GM08714 (cell line): ENCODE results near the gene FNDC8.
"Not testable (repeated sequence)": the region's sequence is repeated elsewhere in the genome, so short reads cannot be mapped to it uniquely, and the experiment has no call there.

ENCODE experiments used
- H3K4me3 ChIP-seq: fragments of 200-500 bp; sonication (Bioruptor generic); 2 replicates; pipeline ENCODE4 v1.5.1; 2014; ENCODE audit warnings: mild to moderate bottlenecking, low read length, inconsistent platforms
- ZNF274 ChIP-seq: IDR thresholded peaks from 2 replicates; pipeline ENCODE4 v1.6.1; 2012; ENCODE audit warnings: mild to moderate bottlenecking, low read depth, low read length

Gene FNDC8

DNA sequence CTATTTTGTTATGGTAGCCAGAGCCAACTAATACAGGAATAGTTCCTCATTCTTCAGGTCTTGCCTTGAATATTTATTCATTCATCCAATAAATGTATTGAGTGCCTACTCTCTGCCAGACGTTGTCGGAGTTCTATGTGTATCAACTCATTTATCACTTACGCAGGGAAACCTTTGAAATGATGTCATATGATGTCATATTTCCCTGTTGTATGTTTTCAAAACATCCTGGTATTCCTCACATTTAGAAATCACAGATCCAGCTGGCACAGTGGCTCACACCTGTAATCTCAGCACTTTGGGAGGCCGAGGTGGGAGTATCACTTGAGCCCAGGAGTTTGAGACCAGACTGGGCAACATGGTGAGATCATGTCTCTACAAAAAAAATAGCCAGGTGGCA is 23.4 kb downstream of the FNDC8 start:
- TF ChIP-seq ZNF274: no peak
- no peak overlapping the region for H3K4me3 ChIP-seq

DNA sequence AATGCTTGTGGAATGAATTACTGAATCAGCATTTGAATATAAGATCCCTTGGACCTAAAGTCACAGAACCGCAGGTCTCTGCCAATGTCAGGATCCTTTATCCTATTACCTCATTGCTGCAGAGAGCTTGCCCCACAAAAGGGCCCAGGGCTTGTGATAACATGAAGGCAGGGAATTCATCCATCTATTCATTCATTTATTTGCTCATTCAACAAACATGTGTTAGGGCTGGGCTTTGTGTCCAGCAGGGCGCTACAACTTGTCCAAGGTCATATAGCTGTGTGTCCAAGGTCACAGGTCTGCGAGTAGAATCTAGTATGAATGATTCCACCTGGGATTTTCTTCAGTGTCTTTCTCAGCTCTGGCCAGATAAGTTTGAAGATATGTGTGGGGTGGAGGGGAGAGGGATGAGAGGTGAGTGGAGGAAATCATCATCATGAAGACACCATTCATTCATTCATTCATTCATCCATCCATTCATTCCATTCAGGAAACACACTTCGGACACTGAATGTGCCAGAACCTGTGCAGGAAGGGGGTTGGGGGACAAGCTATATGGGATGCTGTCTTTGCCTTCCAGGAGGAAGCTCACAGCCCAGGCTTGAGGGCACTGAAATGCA is 24.9 kb downstream of the FNDC8 start:
- no peak overlapping the region for H3K4me3 ChIP-seq

DNA sequence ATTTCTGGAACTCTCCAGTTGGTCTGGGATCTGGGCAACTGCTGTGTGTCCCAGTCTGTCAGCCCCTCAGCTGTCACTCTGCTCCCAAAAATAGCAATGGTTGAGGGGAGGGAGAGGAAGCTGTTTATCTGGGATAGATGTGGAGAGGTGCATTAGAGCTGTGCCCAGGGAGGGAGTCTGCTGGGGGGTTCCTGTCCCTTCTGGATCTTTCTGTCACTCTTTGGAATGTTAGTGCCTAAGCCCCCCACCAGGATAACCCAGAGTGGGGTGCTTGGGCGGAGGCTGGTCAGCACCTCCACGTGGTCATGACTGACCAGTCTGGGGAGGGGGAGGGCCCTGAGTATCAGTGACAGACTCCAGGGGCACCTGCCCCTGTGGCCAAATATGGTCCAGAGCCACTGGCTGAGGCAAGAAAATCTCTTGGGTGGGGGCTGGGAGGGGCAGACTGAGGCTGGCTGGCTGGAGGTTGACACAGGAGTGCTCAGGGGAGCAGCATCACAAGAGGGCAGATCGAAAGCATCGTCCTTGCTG is 26.0 kb downstream of the FNDC8 start, which contains the start of gene UNC45B:
TSS of gene UNC45B (plus strand) at position 443 of the 531 bp plus-strand sequence. CDS start 447 bp downstream, outside the sequence.
- no peak for TF ChIP-seq ZNF274
- H3K4me3 ChIP-seq: no peak within 1 kb of the TSS

More for the DNA sequence above, 24.9 kb downstream of the FNDC8 start:
- TF ChIP-seq ZNF274: no peak

DNA sequence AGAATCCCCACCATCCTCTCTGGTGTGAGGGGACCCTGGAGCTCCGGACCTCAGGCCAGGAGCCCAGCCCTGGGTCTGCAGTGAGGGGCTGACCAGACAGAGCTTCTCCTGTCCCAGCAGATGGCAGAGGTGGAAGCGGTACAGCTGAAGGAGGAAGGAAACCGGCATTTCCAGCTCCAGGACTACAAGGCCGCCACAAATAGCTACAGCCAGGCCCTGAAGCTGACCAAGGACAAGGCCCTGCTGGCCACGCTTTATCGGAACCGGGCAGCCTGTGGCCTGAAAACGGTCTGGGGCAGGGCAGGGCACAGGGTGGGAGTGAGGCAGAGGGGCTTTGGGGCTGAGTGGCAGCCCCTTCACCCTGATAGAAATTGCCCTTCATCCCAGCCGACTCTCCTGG is 26.7 kb downstream of the FNDC8 start:
- no peak for TF ChIP-seq ZNF274
- H3K4me3 ChIP-seq: no peak overlapping the region

DNA sequence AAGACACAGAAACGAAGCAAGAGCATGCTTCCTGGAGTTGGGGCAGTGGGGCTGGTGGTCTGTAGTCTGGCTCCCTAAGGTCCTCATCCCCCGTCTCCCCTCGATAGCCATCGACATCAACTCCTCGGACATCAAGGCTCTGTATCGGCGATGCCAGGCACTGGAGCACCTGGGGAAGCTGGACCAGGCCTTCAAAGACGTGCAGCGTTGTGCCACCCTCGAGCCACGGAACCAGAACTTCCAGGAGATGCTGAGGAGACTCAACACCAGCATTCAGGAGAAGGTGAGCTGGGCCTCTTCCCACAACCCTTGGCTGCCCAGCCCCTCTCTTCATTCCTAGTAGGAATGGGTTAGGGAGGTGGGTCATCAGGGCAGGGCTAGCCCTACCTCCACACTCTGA is 28.5 kb downstream of the FNDC8 start:
- no peak for TF ChIP-seq ZNF274
- H3K4me3 ChIP-seq: no peak overlapping the region

DNA sequence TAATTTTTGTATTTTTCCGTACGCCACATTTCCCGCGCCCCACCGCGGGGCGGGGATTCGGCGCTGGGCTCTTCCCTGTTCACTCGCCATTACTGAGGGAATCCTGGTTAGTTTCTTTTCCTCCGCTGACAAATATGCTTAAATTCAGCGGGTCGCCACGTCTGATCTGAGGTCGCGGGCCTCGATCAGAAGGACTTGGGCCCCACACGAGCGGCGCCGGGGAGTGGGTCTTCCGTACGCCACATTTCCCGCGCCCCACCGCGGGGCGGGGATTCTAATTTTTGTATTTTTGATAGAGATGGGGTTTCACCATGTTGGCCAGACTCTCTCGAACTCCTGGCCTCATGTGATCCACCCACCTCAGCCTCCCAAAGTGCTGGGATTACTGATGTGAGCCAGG is 29.7 kb downstream of the FNDC8 start:
- not testable (repeated sequence) for H3K4me3 ChIP-seq

DNA sequence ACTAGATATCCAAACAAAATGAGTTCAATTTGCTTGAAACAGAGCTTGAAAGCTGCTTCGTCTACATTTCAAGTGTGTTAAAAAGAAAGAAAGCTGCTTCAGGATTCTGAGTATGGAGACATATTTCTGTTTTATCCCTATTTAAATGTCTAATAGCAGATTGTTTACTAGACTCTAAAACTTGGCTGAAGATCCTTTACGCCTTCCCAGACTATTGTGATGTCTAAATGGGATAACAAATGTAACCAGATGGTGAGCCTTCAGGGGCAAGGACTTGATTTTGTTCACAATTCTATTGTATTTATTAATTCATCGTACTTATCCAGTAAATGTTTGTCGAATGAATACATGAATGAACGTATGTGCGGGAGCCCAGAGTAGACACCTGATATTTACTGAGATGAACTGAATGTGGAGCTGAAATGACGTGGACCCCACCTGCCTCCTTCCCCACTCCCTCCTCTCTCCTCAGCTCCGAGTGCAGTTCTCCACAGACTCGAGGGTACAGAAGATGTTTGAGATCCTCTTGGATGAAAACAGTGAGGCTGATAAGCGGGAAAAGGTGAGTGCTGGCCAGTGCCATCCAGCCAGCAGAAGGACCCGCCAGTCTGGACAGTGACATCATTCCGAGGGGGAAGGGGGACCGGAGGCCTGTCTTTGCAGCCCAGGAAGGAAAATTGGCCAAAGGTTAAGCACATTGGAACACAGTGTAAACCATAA is 31.2 kb downstream of the FNDC8 start:
- no peak for TF ChIP-seq ZNF274
- H3K4me3 ChIP-seq: no peak overlapping the region

DNA sequence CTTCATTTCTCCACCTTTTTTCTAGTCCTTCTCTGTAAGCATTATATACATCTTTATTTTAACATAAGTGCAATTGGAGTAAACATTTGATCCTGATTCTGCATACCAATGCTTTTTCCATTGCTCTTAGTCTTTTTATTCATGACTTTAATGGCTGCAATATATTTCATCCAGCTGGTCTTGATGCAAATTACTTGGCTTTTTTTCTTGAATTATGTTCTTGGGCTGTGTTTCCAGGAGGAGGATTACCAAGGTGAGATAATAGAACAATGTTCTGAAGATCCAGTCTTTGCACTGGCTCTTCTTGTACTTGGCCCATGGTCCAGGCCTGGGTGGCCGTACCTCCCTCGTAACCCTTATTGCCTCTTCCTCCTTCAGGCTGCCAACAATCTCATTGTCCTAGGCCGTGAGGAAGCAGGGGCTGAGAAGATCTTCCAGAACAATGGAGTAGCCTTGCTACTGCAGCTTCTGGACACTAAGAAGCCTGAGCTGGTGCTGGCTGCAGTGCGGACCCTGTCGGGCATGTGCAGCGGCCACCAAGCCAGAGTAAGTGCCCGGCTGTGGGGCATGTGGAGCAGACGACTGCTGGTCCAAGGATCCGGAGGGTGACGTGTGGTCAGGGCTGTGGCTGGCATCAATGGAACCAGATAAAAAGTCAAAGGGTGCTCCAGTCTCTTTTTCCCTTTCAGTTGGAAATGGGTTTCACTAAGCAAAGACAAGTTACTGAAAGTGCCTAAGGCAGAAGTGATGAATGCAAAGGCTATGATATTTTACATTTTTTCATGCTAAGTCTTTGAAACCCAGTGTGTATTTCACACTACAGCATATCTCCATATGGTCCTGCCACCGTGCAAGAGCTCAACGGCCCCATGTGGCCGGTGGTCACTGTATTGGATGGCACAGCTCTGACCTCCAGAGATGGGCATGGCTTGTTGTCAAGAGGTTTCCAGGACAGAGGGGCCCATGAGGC is 33.1 kb downstream of the FNDC8 start:
- no peak overlapping the region for H3K4me3 ChIP-seq
- TF ChIP-seq ZNF274: no peak

DNA sequence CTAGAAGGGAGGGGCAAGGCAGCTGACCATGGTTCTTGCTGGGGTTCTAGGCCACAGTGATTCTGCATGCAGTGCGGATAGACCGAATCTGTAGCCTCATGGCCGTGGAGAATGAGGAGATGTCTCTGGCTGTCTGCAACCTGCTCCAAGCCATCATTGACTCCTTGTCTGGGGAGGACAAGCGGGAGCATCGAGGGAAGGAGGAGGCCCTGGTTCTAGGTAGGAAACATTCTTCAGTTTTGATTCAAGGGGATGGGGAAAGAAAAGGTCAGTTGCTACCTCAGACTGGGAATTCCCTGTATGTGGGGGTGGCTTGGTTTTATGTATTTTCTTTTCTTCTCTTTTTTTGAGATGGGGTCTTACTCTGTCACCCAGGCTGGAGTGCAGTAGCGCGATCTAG is 33.8 kb downstream of the FNDC8 start:
- TF ChIP-seq ZNF274: no peak
- H3K4me3 ChIP-seq: no peak overlapping the region

DNA sequence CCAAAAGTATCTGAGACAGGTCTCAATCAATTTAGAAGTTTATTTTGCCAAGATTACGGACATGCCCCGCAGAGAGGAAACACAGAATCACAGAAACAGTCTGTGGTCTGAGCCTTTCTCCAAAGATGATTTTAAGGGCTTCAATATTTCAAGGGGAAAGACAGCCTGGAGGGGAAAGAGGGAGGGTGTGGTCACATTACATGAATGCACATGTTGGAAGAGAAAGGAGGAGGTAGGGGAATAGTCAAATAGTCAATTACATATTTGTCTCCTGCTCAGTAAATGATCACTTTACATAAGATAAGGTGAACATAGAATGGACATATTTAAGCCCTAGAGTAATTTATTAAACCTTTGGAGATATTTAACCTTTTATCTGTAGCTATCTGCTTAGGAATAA is 38.5 kb downstream of the FNDC8 start:
- no peak for TF ChIP-seq ZNF274
- no peak overlapping the region for H3K4me3 ChIP-seq

DNA sequence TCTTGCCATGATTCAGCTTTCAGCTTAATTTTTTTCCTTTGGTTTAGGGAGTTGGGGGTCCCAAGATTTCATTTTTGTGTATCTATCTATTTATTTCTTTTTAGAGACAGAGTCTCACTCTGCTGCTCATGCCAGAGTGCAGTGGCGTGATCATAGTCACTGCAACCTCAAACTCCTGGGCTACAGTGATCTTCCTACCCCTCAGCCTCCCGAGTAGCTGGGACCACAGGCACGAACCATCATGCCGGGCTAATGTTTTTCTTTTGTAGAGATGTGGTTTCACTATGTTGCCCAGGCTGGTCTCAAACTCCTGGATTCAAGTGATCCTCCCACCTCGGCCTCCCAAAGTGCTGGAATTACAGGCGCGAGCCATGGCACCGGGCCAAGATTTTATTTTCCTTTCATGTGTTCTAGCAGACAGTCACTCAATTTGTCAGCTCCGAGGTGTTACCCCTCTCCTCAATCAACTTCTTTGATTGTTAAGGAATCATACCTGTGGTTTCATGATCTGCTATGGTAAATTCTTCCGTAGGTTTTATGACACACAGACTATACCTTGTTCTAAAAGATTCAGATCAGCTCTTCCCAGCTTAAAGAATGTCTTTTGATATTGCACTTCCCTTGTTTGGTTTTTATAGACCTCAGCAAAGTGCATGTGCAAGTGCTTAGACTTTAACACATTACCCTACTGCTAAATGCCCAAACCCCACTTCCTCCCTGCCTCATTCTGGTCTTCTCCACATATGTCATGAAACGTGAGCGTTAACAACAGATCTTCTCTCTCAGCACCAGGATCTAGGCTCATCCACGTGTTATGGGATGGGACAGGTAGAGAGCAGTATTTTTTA is 39.2 kb downstream of the FNDC8 start:
- no peak overlapping the region for H3K4me3 ChIP-seq
- no peak for TF ChIP-seq ZNF274

DNA sequence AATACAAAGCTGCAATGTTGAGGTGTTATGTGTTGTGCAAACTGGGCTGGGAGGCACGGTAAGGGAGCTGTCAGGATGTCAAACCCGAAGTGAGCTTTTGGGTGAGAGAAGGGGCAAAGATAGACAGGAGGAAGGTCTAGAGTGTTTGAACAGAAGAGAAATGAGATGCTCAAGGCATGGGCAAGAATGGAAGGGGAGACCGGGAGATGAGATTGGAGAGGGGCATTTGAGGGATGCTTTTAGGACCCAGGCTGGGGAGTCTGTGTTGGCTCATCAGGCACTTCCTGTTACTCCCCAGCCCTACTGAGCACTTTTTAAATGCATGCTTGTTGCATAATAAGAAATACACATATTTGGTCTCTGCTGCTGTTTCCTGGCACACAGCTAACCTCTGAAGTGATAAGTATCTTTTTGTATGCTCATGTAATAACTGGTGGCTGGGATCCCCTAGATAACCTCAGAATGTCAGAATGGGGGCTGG is 39.9 kb downstream of the FNDC8 start:
- no peak for TF ChIP-seq ZNF274
- no peak overlapping the region for H3K4me3 ChIP-seq

DNA sequence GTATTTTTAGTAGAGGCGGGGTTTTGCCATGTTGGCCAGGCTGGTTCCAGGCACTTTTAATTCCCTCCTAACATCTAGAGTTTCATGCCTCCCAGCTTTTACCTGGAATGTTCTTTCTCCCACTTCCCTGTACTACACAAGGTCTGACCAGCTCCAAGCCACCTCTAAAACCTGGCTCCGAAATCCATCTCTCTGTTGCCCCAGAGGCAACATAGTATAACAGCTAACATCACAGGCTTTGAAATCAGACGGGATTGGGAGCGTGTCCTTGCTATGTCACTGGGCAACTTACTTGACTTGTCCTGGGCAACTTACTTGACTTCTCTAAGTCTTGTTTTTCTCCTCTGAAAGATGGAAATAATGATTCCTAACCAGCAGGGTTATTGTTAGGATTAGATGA is 41.3 kb downstream of the FNDC8 start:
- TF ChIP-seq ZNF274: no peak
- no peak overlapping the region for H3K4me3 ChIP-seq
